ENCODE results near the gene SLC22A16.
"Not testable (repeated sequence)": the region's sequence is repeated elsewhere in the genome, so short reads cannot be mapped to it uniquely, and the experiment has no call there.

The SLC22A16 gene

GRCh38 chr6:110462884-110463481 is 13.4 kb downstream of the SLC22A16 start:
- TF ChIP-seq, protein P1, sequence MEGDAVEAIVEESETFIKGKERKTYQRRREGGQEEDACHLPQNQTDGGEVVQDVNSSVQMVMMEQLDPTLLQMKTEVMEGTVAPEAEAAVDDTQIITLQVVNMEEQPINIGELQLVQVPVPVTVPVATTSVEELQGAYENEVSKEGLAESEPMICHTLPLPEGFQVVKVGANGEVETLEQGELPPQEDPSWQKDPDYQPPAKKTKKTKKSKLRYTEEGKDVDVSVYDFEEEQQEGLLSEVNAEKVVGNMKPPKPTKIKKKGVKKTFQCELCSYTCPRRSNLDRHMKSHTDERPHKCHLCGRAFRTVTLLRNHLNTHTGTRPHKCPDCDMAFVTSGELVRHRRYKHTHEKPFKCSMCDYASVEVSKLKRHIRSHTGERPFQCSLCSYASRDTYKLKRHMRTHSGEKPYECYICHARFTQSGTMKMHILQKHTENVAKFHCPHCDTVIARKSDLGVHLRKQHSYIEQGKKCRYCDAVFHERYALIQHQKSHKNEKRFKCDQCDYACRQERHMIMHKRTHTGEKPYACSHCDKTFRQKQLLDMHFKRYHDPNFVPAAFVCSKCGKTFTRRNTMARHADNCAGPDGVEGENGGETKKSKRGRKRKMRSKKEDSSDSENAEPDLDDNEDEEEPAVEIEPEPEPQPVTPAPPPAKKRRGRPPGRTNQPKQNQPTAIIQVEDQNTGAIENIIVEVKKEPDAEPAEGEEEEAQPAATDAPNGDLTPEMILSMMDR (IDR thresholded peaks at IDR 0.05), result no peak
- H3K4me3 ChIP-seq, result no peak overlapping the region
- no peak for DNase-seq (ENCODE audit: low spot score)
- H3K27ac ChIP-seq, result no peak overlapping the region

DNA sequence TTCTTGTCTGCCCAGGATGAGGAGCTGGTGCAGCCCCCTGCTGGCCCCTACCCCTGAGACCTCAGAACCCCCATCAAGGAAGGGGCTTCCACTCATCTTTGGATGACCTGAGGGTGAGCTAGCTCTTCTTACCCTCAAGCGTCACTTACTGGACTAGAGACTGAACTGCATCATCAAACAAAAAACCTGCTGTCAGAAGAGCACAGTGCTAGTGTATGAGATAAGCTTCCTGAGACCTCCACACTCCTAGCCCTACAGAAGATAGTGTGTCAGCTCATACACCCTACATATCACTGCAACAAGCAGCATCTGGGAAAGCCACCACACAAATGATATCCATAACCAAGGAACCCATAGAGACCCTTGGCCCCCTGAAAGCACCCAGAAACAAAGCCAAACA is 15.0 kb downstream of the SLC22A16 start:
- TF ChIP-seq, protein P1 (IDR thresholded peaks at IDR 0.05), result no peak
- no peak overlapping the region for H3K4me3 ChIP-seq
- H3K27ac ChIP-seq, result no peak overlapping the region
- DNase-seq (ENCODE audit: low spot score), result no peak

DNA sequence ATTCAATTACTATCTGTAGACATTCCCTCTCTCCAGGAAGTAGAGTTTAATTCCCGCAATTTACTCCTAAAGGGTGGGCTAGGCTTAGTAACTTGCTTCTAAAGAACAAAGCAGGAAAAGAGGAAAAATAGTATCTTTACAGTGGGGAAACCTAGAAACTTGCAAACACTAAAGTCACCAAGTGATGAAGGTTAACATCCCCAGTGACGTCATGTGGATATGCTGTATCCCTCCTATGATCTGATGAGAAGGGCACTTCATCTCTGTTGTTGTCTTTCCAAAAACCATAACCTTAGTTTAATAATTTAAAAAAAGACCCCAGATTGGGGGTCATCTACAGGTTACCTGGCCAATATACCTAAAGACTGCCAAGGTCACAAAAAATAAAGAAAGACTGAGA is 17.3 kb downstream of the SLC22A16 start:
- no peak for DNase-seq (ENCODE audit: low spot score)
- no peak overlapping the region for H3K27ac ChIP-seq
- TF ChIP-seq, protein P1 (IDR thresholded peaks at IDR 0.05), result no peak
- H3K4me3 ChIP-seq, result no peak overlapping the region

DNA sequence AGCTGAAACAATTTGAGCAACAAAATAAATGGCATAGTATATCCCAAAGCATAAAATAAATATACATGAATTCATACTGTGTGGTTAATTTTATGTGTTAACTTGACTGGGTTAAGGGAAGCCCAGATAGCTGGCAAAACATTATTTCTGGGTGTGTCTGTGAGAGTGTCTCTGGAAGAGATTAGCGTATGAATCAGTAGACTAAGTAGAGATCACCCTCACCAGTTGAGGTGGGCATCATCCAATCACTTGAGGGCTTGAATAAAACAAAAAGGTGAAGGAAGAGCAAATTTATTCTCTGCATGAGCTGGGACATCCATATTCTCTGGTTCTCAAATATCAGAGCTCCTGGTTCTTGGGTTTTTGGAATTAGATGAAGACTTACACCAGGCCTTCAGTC is 17.9 kb downstream of the SLC22A16 start:
- TF ChIP-seq, protein P1 (IDR thresholded peaks at IDR 0.05), result no peak
- H3K4me3 ChIP-seq, result no peak overlapping the region
- DNase-seq (ENCODE audit: low spot score), result no peak
- H3K27ac ChIP-seq, result no peak overlapping the region

- not testable (repeated sequence) for DNase-seq (ENCODE audit: low spot score); H3K4me3 ChIP-seq; H3K27ac ChIP-seq
Observed at GRCh38 chr6:110457567-110458175, 18.7 kb downstream of the SLC22A16 start.

DNA sequence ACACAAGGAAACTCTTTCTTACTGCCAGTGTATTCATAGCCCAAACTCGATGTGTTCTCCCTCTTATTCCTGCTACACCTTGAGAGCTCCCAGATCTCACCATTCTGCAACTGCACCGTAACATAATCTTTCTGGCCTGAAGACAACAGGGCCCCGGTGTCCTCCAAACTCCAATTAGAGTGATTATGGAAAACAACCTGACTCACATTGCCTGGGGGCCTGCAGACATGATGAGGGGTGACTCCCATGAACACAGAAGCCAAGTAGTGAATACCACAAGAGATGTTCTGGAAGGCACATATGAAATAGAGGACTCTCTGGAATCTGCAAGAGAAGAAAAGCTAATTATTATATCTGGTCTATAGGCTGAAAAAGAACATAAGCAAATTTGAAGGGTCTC is 19.7 kb downstream of the SLC22A16 start:
- DNase-seq (ENCODE audit: low spot score), result no peak
- TF ChIP-seq, protein P1 (IDR thresholded peaks at IDR 0.05), result no peak
- Histone ChIP-seq H3K27ac (no peak overlapping the region), H3K4me3 (no peak overlapping the region)

- TF ChIP-seq, protein P1 (IDR thresholded peaks at IDR 0.05), result no peak
- Histone ChIP-seq H3K4me3 (no peak overlapping the region), H3K27ac (no peak overlapping the region)
- DNase-seq (ENCODE audit: low spot score), result no peak
Observed at GRCh38 chr6:110449541-110449895, 26.9 kb downstream of the SLC22A16 start.
